ENCODE measurements around the gene CTNNA1. TPM values are rescaled to one million over a fixed set of nuclear protein-coding genes. Genes with fewer than 3 reads are reported as not detected.

Gene CTNNA1
- total and polyA plus RNA-seq, 2 of the 8 experiments (the other 6 are each of a cell fraction or from before 2014, with no cell fraction given) = 115 to 349 TPM

GRCh38 chr5:138978581-138978980 is 225.4 kb downstream of the CTNNA1 start (continued):
- no peak for TF ChIP-seq TEAD4 (IDR thresholded peaks at IDR 0.05; ENCODE audit: low read depth, low read length)
- TF ChIP-seq CEBPB (IDR thresholded peaks at IDR 0.05; ENCODE audit: low read depth, low read length) = no peak
